ENCODE results near the gene SERTAD4.

The SERTAD4 gene

GRCh38 chr1:210269981-210270380 is 37.4 kb downstream of the SERTAD4 start:
- H4K8ac ChIP-seq (ENCODE audit: low read depth, low read length): no peak overlapping the region
- WGBS (ENCODE audit: extremely low coverage, insufficient coverage, low lambda C conversion rate): no CpG with 5 or more reads among the region's 4 CpGs
- H2BK5ac ChIP-seq (ENCODE audit: low read length): no peak overlapping the region

GRCh38 chr1:210272666-210273065 is 40.1 kb downstream of the SERTAD4 start:
- Histone ChIP-seq H2BK120ac (ENCODE audit: low read depth, low read length) (peak overlapping the region; percentile 56), H3K56ac (ENCODE audit: low read length) (peak overlapping the region; percentile 73), H4K8ac (ENCODE audit: low read depth, low read length) (peak overlapping the region; percentile 81), H2BK5ac (ENCODE audit: low read length) (no peak overlapping the region), H4K5ac (ENCODE audit: low read length) (no peak overlapping the region), H3K9ac (ENCODE audit: low read length) (no peak overlapping the region), H3K4ac (ENCODE audit: low read depth, low read length) (peak overlapping the region; percentile 84), H3K18ac (ENCODE audit: low read length) (peak overlapping the region; percentile 97), H3K79me1 (ENCODE audit: low read length) (no peaks in the 10 kb centered on the region), H3K4me2 (ENCODE audit: low read length) (no peak overlapping the region), H3K27ac (ENCODE audit: low read depth, low read length) (peak overlapping the region; percentile 93), H3K4me1 (ENCODE audit: control insufficient read depth, low read depth, low read length) (peaks cover 14% of the 10 kb centered on the region), H3K79me2 (ENCODE audit: control insufficient read depth, insufficient read depth, low read length) (no peaks in the 10 kb centered on the region), H3K23ac (ENCODE audit: low read length) (no peak overlapping the region), H3K36me3 (ENCODE audit: control insufficient read depth, insufficient read depth, low read length) (no peaks in the 10 kb centered on the region), H2AK5ac (ENCODE audit: low read length) (no peak overlapping the region), H3K27me3 (ENCODE audit: insufficient read depth, low read length, poor library complexity) (no peaks in the 10 kb centered on the region), H2BK15ac (replicated peaks; ENCODE audit: low read depth) (peak overlapping the region; percentile 66), H3K4me3 (ENCODE audit: low read length) (no peak overlapping the region)
- DNase-seq: peak; percentile 93
- WGBS (ENCODE audit: extremely low coverage, insufficient coverage, low lambda C conversion rate): no CpG with 5 or more reads among the region's 6 CpGs

More at GRCh38 chr1:210269981-210270380, 37.4 kb downstream of the SERTAD4 start:
- Histone ChIP-seq H3K23ac (ENCODE audit: low read length) (no peak overlapping the region), H3K56ac (ENCODE audit: low read length) (no peak overlapping the region), H4K5ac (ENCODE audit: low read length) (no peak overlapping the region), H3K4me2 (ENCODE audit: low read length) (no peak overlapping the region), H3K4me3 (ENCODE audit: low read length) (no peak overlapping the region), H2AK5ac (ENCODE audit: low read length) (no peak overlapping the region), H3K18ac (ENCODE audit: low read length) (no peak overlapping the region), H3K4ac (ENCODE audit: low read depth, low read length) (no peak overlapping the region), H3K4me1 (ENCODE audit: control insufficient read depth, low read depth, low read length) (peaks cover 14% of the 10 kb centered on the region), H2BK120ac (ENCODE audit: low read depth, low read length) (no peak overlapping the region), H3K79me1 (ENCODE audit: low read length) (no peaks in the 10 kb centered on the region), H3K27ac (ENCODE audit: low read depth, low read length) (no peak overlapping the region), H3K27me3 (ENCODE audit: insufficient read depth, low read length, poor library complexity) (no peaks in the 10 kb centered on the region), H3K79me2 (ENCODE audit: control insufficient read depth, insufficient read depth, low read length) (no peaks in the 10 kb centered on the region), H2BK15ac (replicated peaks; ENCODE audit: low read depth) (no peak overlapping the region), H3K36me3 (ENCODE audit: control insufficient read depth, insufficient read depth, low read length) (no peaks in the 10 kb centered on the region), H3K9ac (ENCODE audit: low read length) (no peak overlapping the region)
- DNase-seq: no peak

GRCh38 chr1:210280221-210280620 is 47.6 kb downstream of the SERTAD4 start:
- no peak overlapping the region for H2BK15ac ChIP-seq (replicated peaks; ENCODE audit: low read depth)
- H3K79me1 ChIP-seq (ENCODE audit: low read length): no peaks in the 10 kb centered on the region
- no peak for DNase-seq
- H3K56ac ChIP-seq (ENCODE audit: low read length): no peak overlapping the region
- no peak overlapping the region for H3K4ac ChIP-seq (ENCODE audit: low read depth, low read length)
- H3K4me1 ChIP-seq (ENCODE audit: control insufficient read depth, low read depth, low read length): no peaks in the 10 kb centered on the region
- H4K5ac ChIP-seq (ENCODE audit: low read length): no peak overlapping the region
- H3K79me2 ChIP-seq (ENCODE audit: control insufficient read depth, insufficient read depth, low read length): no peaks in the 10 kb centered on the region
- no peaks in the 10 kb centered on the region for H3K36me3 ChIP-seq (ENCODE audit: control insufficient read depth, insufficient read depth, low read length)
- H3K18ac ChIP-seq (ENCODE audit: low read length): no peak overlapping the region
- no peak overlapping the region for H3K27ac ChIP-seq (ENCODE audit: low read depth, low read length)
- H3K4me3 ChIP-seq (ENCODE audit: low read length): no peak overlapping the region
- no peak overlapping the region for H3K9ac ChIP-seq (ENCODE audit: low read length)
- H3K4me2 ChIP-seq (ENCODE audit: low read length): no peak overlapping the region
- no peaks in the 10 kb centered on the region for H3K27me3 ChIP-seq (ENCODE audit: insufficient read depth, low read length, poor library complexity)
- H4K8ac ChIP-seq (ENCODE audit: low read depth, low read length): no peak overlapping the region
- no peak overlapping the region for H2AK5ac ChIP-seq (ENCODE audit: low read length)
- H2BK5ac ChIP-seq (ENCODE audit: low read length): no peak overlapping the region
- H2BK120ac ChIP-seq (ENCODE audit: low read depth, low read length): no peak overlapping the region
- no peak overlapping the region for H3K23ac ChIP-seq (ENCODE audit: low read length)
- WGBS (ENCODE audit: extremely low coverage, insufficient coverage, low lambda C conversion rate): no CpG with 5 or more reads among the region's 5 CpGs

GRCh38 chr1:210288116-210288515 is 55.5 kb downstream of the SERTAD4 start:
- Histone ChIP-seq H2AK5ac (ENCODE audit: low read length) (no peak overlapping the region), H3K79me1 (ENCODE audit: low read length) (no peaks in the 10 kb centered on the region), H3K9ac (ENCODE audit: low read length) (no peak overlapping the region), H3K4me2 (ENCODE audit: low read length) (no peak overlapping the region), H2BK5ac (ENCODE audit: low read length) (no peak overlapping the region), H3K4me3 (ENCODE audit: low read length) (no peak overlapping the region), H3K23ac (ENCODE audit: low read length) (no peak overlapping the region), H3K4ac (ENCODE audit: low read depth, low read length) (no peak overlapping the region), H2BK120ac (ENCODE audit: low read depth, low read length) (no peak overlapping the region), H4K5ac (ENCODE audit: low read length) (no peak overlapping the region), H3K27ac (ENCODE audit: low read depth, low read length) (no peak overlapping the region), H3K4me1 (ENCODE audit: control insufficient read depth, low read depth, low read length) (peaks cover 6% of the 10 kb centered on the region), H3K56ac (ENCODE audit: low read length) (no peak overlapping the region), H3K79me2 (ENCODE audit: control insufficient read depth, insufficient read depth, low read length) (no peaks in the 10 kb centered on the region), H3K36me3 (ENCODE audit: control insufficient read depth, insufficient read depth, low read length) (no peaks in the 10 kb centered on the region), H4K8ac (ENCODE audit: low read depth, low read length) (no peak overlapping the region), H2BK15ac (replicated peaks; ENCODE audit: low read depth) (no peak overlapping the region), H3K18ac (ENCODE audit: low read length) (no peak overlapping the region), H3K27me3 (ENCODE audit: insufficient read depth, low read length, poor library complexity) (no peaks in the 10 kb centered on the region)
- no CpG with 5 or more reads among the region's 4 CpGs for WGBS (ENCODE audit: extremely low coverage, insufficient coverage, low lambda C conversion rate)
- DNase-seq: no peak

- Histone ChIP-seq H2BK120ac (ENCODE audit: low read depth, low read length) (no peak overlapping the region), H3K36me3 (ENCODE audit: control insufficient read depth, insufficient read depth, low read length) (no peaks in the 10 kb centered on the region), H3K79me2 (ENCODE audit: control insufficient read depth, insufficient read depth, low read length) (no peaks in the 10 kb centered on the region), H2BK15ac (replicated peaks; ENCODE audit: low read depth) (no peak overlapping the region), H4K5ac (ENCODE audit: low read length) (no peak overlapping the region), H3K79me1 (ENCODE audit: low read length) (no peaks in the 10 kb centered on the region), H2BK5ac (ENCODE audit: low read length) (no peak overlapping the region), H3K4me3 (ENCODE audit: low read length) (no peak overlapping the region), H3K27me3 (ENCODE audit: insufficient read depth, low read length, poor library complexity) (no peaks in the 10 kb centered on the region), H3K4me1 (ENCODE audit: control insufficient read depth, low read depth, low read length) (peaks cover 6% of the 10 kb centered on the region), H2AK5ac (ENCODE audit: low read length) (no peak overlapping the region), H3K4ac (ENCODE audit: low read depth, low read length) (no peak overlapping the region), H3K23ac (ENCODE audit: low read length) (no peak overlapping the region), H3K4me2 (ENCODE audit: low read length) (no peak overlapping the region), H3K56ac (ENCODE audit: low read length) (no peak overlapping the region), H3K18ac (ENCODE audit: low read length) (no peak overlapping the region), H3K9ac (ENCODE audit: low read length) (no peak overlapping the region), H3K27ac (ENCODE audit: low read depth, low read length) (no peak overlapping the region), H4K8ac (ENCODE audit: low read depth, low read length) (no peak overlapping the region)
- DNase-seq: no peak
- no CpG with 5 or more reads among the region's 4 CpGs for WGBS (ENCODE audit: extremely low coverage, insufficient coverage, low lambda C conversion rate)
Measured at GRCh38 chr1:210289248-210289647, 56.7 kb downstream of the SERTAD4 start.

GRCh38 chr1:210291081-210291764 is 58.6 kb downstream of the SERTAD4 start:
- H3K27ac ChIP-seq (ENCODE audit: low read depth, low read length): no peak overlapping the region
- no peaks in the 10 kb centered on the region for H3K27me3 ChIP-seq (ENCODE audit: insufficient read depth, low read length, poor library complexity)

More at GRCh38 chr1:210291081-210291764, 58.6 kb downstream of the SERTAD4 start:
- Histone ChIP-seq H2AK5ac (ENCODE audit: low read length) (no peak overlapping the region), H3K4me1 (ENCODE audit: control insufficient read depth, low read depth, low read length) (peaks cover 13% of the 10 kb centered on the region), H3K23ac (ENCODE audit: low read length) (no peak overlapping the region), H2BK15ac (replicated peaks; ENCODE audit: low read depth) (peak overlapping the region; percentile 74), H3K9ac (ENCODE audit: low read length) (no peak overlapping the region), H3K4me2 (ENCODE audit: low read length) (no peak overlapping the region), H3K4ac (ENCODE audit: low read depth, low read length) (no peak overlapping the region), H2BK120ac (ENCODE audit: low read depth, low read length) (peak overlapping the region; percentile 21), H3K56ac (ENCODE audit: low read length) (no peak overlapping the region), H3K79me1 (ENCODE audit: low read length) (no peaks in the 10 kb centered on the region), H3K36me3 (ENCODE audit: control insufficient read depth, insufficient read depth, low read length) (no peaks in the 10 kb centered on the region), H3K79me2 (ENCODE audit: control insufficient read depth, insufficient read depth, low read length) (no peaks in the 10 kb centered on the region), H2BK5ac (ENCODE audit: low read length) (no peak overlapping the region), H3K4me3 (ENCODE audit: low read length) (no peak overlapping the region), H4K8ac (ENCODE audit: low read depth, low read length) (no peak overlapping the region), H4K5ac (ENCODE audit: low read length) (no peak overlapping the region), H3K18ac (ENCODE audit: low read length) (peak overlapping the region; percentile 82)
- no peak for DNase-seq
- WGBS (ENCODE audit: extremely low coverage, insufficient coverage, low lambda C conversion rate): no CpG with 5 or more reads among the region's 8 CpGs
